ENCODE measurements around the gene AGTPBP1.

Gene AGTPBP1

GRCh38 chr9:85521371-85522197, 220.2 kb downstream of the AGTPBP1 start:
- Histone ChIP-seq H3K27ac (no peak overlapping the region), H3K27me3 (peaks cover 0 to 18% of the 10 kb centered on the region in 2 donors), H3K4me3 (no peak overlapping the region), H3K4me1 (peaks cover 0 to 11% (median 7%) of the 10 kb centered on the region in 4 donors), H3K36me3 (no peaks in the 10 kb centered on the region), H3K9me3 (no peaks in the 10 kb centered on the region)
- intact Hi-C loops (cut with DNase I; ENCODE audit: low total_unique reads) = no loop called here
- TF ChIP-seq, protein P1, sequence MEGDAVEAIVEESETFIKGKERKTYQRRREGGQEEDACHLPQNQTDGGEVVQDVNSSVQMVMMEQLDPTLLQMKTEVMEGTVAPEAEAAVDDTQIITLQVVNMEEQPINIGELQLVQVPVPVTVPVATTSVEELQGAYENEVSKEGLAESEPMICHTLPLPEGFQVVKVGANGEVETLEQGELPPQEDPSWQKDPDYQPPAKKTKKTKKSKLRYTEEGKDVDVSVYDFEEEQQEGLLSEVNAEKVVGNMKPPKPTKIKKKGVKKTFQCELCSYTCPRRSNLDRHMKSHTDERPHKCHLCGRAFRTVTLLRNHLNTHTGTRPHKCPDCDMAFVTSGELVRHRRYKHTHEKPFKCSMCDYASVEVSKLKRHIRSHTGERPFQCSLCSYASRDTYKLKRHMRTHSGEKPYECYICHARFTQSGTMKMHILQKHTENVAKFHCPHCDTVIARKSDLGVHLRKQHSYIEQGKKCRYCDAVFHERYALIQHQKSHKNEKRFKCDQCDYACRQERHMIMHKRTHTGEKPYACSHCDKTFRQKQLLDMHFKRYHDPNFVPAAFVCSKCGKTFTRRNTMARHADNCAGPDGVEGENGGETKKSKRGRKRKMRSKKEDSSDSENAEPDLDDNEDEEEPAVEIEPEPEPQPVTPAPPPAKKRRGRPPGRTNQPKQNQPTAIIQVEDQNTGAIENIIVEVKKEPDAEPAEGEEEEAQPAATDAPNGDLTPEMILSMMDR (IDR thresholded peaks at IDR 0.05) = no peak
- no peak for DNase-seq

- H3K4me3 ChIP-seq = no peak overlapping the region
- no peaks in the 10 kb centered on the region for H3K9me3 ChIP-seq
- H3K27ac ChIP-seq = no peak overlapping the region
- no peak for DNase-seq
- H3K4me1 ChIP-seq = peaks cover 0 to 2% (median 0%) of the 10 kb centered on the region in 4 donors
- TF ChIP-seq, protein P1 (IDR thresholded peaks at IDR 0.05) = no peak
- intact Hi-C loops (cut with DNase I; ENCODE audit: low total_unique reads) = no loop called here
- no peaks in the 10 kb centered on the region for H3K36me3 ChIP-seq
- peaks cover 0 to 17% of the 10 kb centered on the region in 2 donors for H3K27me3 ChIP-seq
These were observed 224.6 kb downstream of the AGTPBP1 start for GRCh38 chr9:85516976-85517637.

DNA sequence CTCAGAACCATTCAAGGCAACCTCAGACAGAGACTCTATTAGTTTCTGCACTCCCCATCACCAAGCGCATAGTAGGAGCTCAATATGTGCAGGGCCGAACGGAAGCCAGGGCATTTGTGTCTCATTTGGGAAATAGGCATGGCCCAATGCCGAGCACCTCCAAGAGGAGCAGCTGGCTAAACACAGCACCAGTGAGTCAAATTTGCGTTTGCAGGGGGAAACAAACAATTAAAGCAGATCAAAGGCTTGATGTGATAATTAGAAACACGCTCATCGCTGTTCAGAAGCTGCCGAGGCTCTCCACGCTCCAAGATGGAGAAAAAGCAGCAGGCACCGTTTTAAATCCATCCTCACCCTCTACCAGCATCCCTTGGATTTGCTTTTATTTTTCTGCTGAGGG, 225.3 kb downstream of the AGTPBP1 start:
- H3K4me3 ChIP-seq = no peak overlapping the region
- TF ChIP-seq, protein P1 (IDR thresholded peaks at IDR 0.05) = no peak
- H3K36me3 ChIP-seq = no peaks in the 10 kb centered on the region
- no peak overlapping the region for H3K27ac ChIP-seq
- DNase-seq = no peak
- intact Hi-C loops (cut with DNase I; ENCODE audit: low total_unique reads) = no loop called here
- H3K4me1 ChIP-seq = no peaks in the 10 kb centered on the region
- H3K27me3 ChIP-seq = peaks cover 0 to 14% of the 10 kb centered on the region in 2 donors
- no peaks in the 10 kb centered on the region for H3K9me3 ChIP-seq

GRCh38 chr9:85515021-85515420, 226.7 kb downstream of the AGTPBP1 start:
- Histone ChIP-seq H3K27me3 (peaks cover 0 to 10% of the 10 kb centered on the region in 2 donors), H3K9me3 (no peaks in the 10 kb centered on the region), H3K27ac (no peak overlapping the region), H3K4me3 (no peak overlapping the region), H3K36me3 (no peaks in the 10 kb centered on the region), H3K4me1 (no peaks in the 10 kb centered on the region)
- TF ChIP-seq, protein P1 (IDR thresholded peaks at IDR 0.05) = no peak
- DNase-seq = no peak
- intact Hi-C loops (cut with DNase I; ENCODE audit: low total_unique reads) = no loop called here

- H3K4me3 ChIP-seq = no peak overlapping the region
- TF ChIP-seq, protein P1 (IDR thresholded peaks at IDR 0.05) = no peak
- no peaks in the 10 kb centered on the region for H3K36me3 ChIP-seq
- no peak overlapping the region for H3K27ac ChIP-seq
- intact Hi-C loops (cut with DNase I; ENCODE audit: low total_unique reads) = no loop called here
- DNase-seq = no peak
- peaks cover 0 to 5% of the 10 kb centered on the region in 2 donors for H3K27me3 ChIP-seq
- no peaks in the 10 kb centered on the region for H3K4me1 ChIP-seq
- no peaks in the 10 kb centered on the region for H3K9me3 ChIP-seq
These were observed 227.5 kb downstream of the AGTPBP1 start for GRCh38 chr9:85514256-85514655.
